GM12878 (cell line): ENCODE results near the gene OGFOD3.

Experiments used
- CBFB ChIP-seq: IDR thresholded peaks from 2 replicates; pipeline ENCODE4 v1.6.1; 2016; ENCODE audit warnings: antibody characterized with exemption, low read depth
- CEBPB ChIP-seq, 2 experiments: fragments of 150-350 bp in 1 of 2; IDR thresholded peaks; 2 replicates each; pipeline ENCODE4 v1.6.1; 2012 to 2014; ENCODE audit warnings: low read depth in 2 of 2, low read length in 2 of 2, borderline replicate concordance in 1 of 2, inconsistent platforms in 1 of 2
- GABPA ChIP-seq: IDR thresholded peaks from 2 replicates; pipeline ENCODE4 v1.6.1; 2014; ENCODE audit warnings: antibody characterized with exemption, low read depth, mild to moderate bottlenecking, inconsistent platforms
- NR2C2 ChIP-seq: IDR thresholded peaks from 2 replicates; pipeline ENCODE4 v1.6.1; 2011; ENCODE audit warnings: borderline replicate concordance, low read depth; ENCODE audit not compliant: control insufficient read depth, insufficient read length
- RAD21 ChIP-seq: IDR thresholded peaks from 2 replicates; pipeline ENCODE4 v1.6.1; 2011; ENCODE audit warnings: mild to moderate bottlenecking, low read depth, low read length, moderate library complexity; ENCODE audit not compliant: insufficient read depth
- ZNF207 ChIP-seq: fragments of 450-650 bp; IDR thresholded peaks from 2 replicates; pipeline ENCODE4 v1.6.1; 2014; ENCODE audit warnings: antibody characterized with exemption, mild to moderate bottlenecking, borderline replicate concordance
- TF ChIP-seq, protein P1 (sequence below), 3 experiments: IDR thresholded peaks in 2 of 3; conservative IDR thresholded peaks in 1 of 3; 2 replicates each; pipeline ENCODE4 v1.5.1; 2011; ENCODE audit warnings: low read depth in 3 of 3, low read length in 3 of 3, mild to moderate bottlenecking in 3 of 3, control low read depth in 2 of 3, moderate library complexity in 2 of 3, inconsistent platforms in 1 of 3, mixed read lengths in 1 of 3; ENCODE audit not compliant: control insufficient read depth in 2 of 3, insufficient read depth in 1 of 3; ENCODE audit errors: extremely low read depth in 1 of 3
- TF ChIP-seq, protein P2 (sequence below): fragments of 450-650 bp; formaldehyde crosslinking; IDR thresholded peaks from 2 replicates; pipeline ENCODE4 v1.4.0; 2020; ENCODE audit warnings: mild to moderate bottlenecking, moderate library complexity
- TF ChIP-seq, protein P3 (sequence below): IDR thresholded peaks from 2 replicates; pipeline ENCODE4 v1.6.1; 2011; ENCODE audit warnings: borderline replicate concordance, low read depth, mild to moderate bottlenecking, moderate library complexity, mixed read lengths, low read length; ENCODE audit not compliant: insufficient read depth; ENCODE audit errors: extremely low read length

DNA sequence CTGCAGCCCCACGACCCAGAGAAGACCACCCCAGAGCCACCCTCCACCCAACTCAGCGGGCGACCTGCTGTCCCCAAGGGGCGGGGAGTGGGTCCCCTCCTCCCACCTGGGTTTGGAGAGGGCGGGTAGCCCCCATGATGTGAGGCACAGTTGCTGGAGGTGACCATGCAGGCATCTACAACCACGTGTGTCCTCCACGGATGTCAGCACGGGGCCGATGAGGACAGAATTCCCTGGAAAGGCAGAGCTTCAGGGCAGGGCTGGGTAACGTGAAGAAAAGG lies 39.7 kb downstream of the OGFOD3 start:
- TF ChIP-seq, protein P1, sequence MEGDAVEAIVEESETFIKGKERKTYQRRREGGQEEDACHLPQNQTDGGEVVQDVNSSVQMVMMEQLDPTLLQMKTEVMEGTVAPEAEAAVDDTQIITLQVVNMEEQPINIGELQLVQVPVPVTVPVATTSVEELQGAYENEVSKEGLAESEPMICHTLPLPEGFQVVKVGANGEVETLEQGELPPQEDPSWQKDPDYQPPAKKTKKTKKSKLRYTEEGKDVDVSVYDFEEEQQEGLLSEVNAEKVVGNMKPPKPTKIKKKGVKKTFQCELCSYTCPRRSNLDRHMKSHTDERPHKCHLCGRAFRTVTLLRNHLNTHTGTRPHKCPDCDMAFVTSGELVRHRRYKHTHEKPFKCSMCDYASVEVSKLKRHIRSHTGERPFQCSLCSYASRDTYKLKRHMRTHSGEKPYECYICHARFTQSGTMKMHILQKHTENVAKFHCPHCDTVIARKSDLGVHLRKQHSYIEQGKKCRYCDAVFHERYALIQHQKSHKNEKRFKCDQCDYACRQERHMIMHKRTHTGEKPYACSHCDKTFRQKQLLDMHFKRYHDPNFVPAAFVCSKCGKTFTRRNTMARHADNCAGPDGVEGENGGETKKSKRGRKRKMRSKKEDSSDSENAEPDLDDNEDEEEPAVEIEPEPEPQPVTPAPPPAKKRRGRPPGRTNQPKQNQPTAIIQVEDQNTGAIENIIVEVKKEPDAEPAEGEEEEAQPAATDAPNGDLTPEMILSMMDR (IDR thresholded peaks at IDR 0.05 in 2 of 3, conservative IDR thresholded peaks at IDR 0.05 in 1 of 3; ENCODE audit: control insufficient read depth in 2 of 3, extremely low read depth in 1 of 3, insufficient read depth in 1 of 3, low read depth in 3 of 3, low read length in 3 of 3): no peak
- TF ChIP-seq, protein P2, sequence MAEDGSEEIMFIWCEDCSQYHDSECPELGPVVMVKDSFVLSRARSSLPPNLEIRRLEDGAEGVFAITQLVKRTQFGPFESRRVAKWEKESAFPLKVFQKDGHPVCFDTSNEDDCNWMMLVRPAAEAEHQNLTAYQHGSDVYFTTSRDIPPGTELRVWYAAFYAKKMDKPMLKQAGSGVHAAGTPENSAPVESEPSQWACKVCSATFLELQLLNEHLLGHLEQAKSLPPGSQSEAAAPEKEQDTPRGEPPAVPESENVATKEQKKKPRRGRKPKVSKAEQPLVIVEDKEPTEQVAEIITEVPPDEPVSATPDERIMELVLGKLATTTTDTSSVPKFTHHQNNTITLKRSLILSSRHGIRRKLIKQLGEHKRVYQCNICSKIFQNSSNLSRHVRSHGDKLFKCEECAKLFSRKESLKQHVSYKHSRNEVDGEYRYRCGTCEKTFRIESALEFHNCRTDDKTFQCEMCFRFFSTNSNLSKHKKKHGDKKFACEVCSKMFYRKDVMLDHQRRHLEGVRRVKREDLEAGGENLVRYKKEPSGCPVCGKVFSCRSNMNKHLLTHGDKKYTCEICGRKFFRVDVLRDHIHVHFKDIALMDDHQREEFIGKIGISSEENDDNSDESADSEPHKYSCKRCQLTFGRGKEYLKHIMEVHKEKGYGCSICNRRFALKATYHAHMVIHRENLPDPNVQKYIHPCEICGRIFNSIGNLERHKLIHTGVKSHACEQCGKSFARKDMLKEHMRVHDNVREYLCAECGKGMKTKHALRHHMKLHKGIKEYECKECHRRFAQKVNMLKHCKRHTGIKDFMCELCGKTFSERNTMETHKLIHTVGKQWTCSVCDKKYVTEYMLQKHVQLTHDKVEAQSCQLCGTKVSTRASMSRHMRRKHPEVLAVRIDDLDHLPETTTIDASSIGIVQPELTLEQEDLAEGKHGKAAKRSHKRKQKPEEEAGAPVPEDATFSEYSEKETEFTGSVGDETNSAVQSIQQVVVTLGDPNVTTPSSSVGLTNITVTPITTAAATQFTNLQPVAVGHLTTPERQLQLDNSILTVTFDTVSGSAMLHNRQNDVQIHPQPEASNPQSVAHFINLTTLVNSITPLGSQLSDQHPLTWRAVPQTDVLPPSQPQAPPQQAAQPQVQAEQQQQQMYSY (CRISPR knock-in tag): no peak
- TF ChIP-seq RAD21: no peak
- TF ChIP-seq CBFB: no peak
- no peak for TF ChIP-seq GABPA
- TF ChIP-seq NR2C2: no peak
- TF ChIP-seq CEBPB (IDR thresholded peaks at IDR 0.05; ENCODE audit: borderline replicate concordance in 1 of 2, low read depth in 2 of 2, low read length in 2 of 2): no peak
- TF ChIP-seq, protein P3, sequence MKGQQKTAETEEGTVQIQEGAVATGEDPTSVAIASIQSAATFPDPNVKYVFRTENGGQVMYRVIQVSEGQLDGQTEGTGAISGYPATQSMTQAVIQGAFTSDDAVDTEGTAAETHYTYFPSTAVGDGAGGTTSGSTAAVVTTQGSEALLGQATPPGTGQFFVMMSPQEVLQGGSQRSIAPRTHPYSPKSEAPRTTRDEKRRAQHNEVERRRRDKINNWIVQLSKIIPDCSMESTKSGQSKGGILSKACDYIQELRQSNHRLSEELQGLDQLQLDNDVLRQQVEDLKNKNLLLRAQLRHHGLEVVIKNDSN: no peak
- TF ChIP-seq ZNF207: no peak
